Ectodermal cell (in vitro differentiated cells): ENCODE results near the gene LTBP1.
"Not testable (repeated sequence)": the region's sequence is repeated elsewhere in the genome, so short reads cannot be mapped to it uniquely, and the experiment has no call there.

Experiments
- H3K27ac ChIP-seq: 2 replicates; pipeline ENCODE4 v1.7.0; 2013; ENCODE audit warnings: mild to moderate bottlenecking, low read depth, low read length; ENCODE audit not compliant: insufficient read depth, poor library complexity, severe bottlenecking
- H3K27me3 ChIP-seq: 2 replicates; pipeline ENCODE4 v1.7.0; 2013; ENCODE audit warnings: mild to moderate bottlenecking, low read length; ENCODE audit not compliant: insufficient read depth, control insufficient read depth, poor library complexity, severe bottlenecking
- H3K36me3 ChIP-seq: one replicate; pipeline ENCODE4 v1.7.0; 2013; ENCODE audit warnings: low read length; ENCODE audit not compliant: control insufficient read depth, insufficient read depth
- H3K4me1 ChIP-seq: one replicate; pipeline ENCODE4 v1.7.0; 2013; ENCODE audit warnings: low read length; ENCODE audit not compliant: control insufficient read depth, insufficient read depth
- H3K4me3 ChIP-seq: 2 replicates; pipeline ENCODE4 v1.7.0; 2013; ENCODE audit warnings: low read depth, low read length, control low read depth; ENCODE audit not compliant: insufficient read depth
- H3K9me3 ChIP-seq: 2 replicates; pipeline ENCODE4 v1.7.0; 2013; ENCODE audit warnings: mild to moderate bottlenecking, low read length, moderate library complexity; ENCODE audit not compliant: control insufficient read depth
- WGBS, 2 experiments: methylation state at CpG; one replicate each; pipeline ENCODE4 v1.1.7; 2013; ENCODE audit warnings: missing lambda C conversion rate in 2 of 2; 5-methylcytosine and 5-hydroxymethylcytosine counted together

LTBP1 gene

GRCh38 chr2:32962690-32963089 lies 15.9 kb downstream of the LTBP1 start:
- WGBS, 2 experiments, result 54 to 68% methylated on average over 3 of the region's 3 CpGs
- Histone ChIP-seq H3K9me3 (no peaks in the 10 kb centered on the region), H3K27me3 (no peaks in the 10 kb centered on the region), H3K4me3 (no peak overlapping the region), H3K36me3 (no peaks in the 10 kb centered on the region), H3K4me1 (peaks cover 3% of the 10 kb centered on the region), H3K27ac (no peak overlapping the region)

GRCh38 chr2:32963941-32964340 lies 17.2 kb downstream of the LTBP1 start:
- Histone ChIP-seq H3K36me3 (no peaks in the 10 kb centered on the region), H3K27ac (no peak overlapping the region)

GRCh38 chr2:32965523-32966171 lies 18.9 kb downstream of the LTBP1 start:
- no peaks in the 10 kb centered on the region for H3K27me3 ChIP-seq

More at GRCh38 chr2:32963941-32964340, 17.2 kb downstream of the LTBP1 start:
- Histone ChIP-seq H3K27me3 (no peaks in the 10 kb centered on the region), H3K4me3 (no peak overlapping the region), H3K4me1 (peaks cover 3% of the 10 kb centered on the region), H3K9me3 (no peaks in the 10 kb centered on the region)
- 95 to 98% methylated on average over 3 of the region's 3 CpGs for WGBS, 2 experiments

GRCh38 chr2:32969444-32970162 lies 22.9 kb downstream of the LTBP1 start:
- no peak overlapping the region for H3K27ac ChIP-seq
- H3K36me3 ChIP-seq, result no peaks in the 10 kb centered on the region
- no peaks in the 10 kb centered on the region for H3K27me3 ChIP-seq
- H3K9me3 ChIP-seq, result peaks cover 2% of the 10 kb centered on the region
- 79 to 88% methylated on average over 2 of the region's 2 CpGs for WGBS, 2 experiments
- H3K4me3 ChIP-seq, result no peak overlapping the region
- no peaks in the 10 kb centered on the region for H3K4me1 ChIP-seq

More at GRCh38 chr2:32965523-32966171, 18.9 kb downstream of the LTBP1 start:
- H3K9me3 ChIP-seq, result no peaks in the 10 kb centered on the region
- no peak overlapping the region for H3K4me3 ChIP-seq
- no peak overlapping the region for H3K27ac ChIP-seq
- 88 to 96% methylated on average over 2 of the region's 2 CpGs for WGBS, 2 experiments
- no peaks in the 10 kb centered on the region for H3K36me3 ChIP-seq
- H3K4me1 ChIP-seq, result peaks cover 3% of the 10 kb centered on the region

- not testable (repeated sequence) for H3K27ac ChIP-seq, H3K36me3 ChIP-seq, H3K4me1 ChIP-seq, H3K9me3 ChIP-seq, H3K27me3 ChIP-seq, H3K4me3 ChIP-seq
- WGBS, 2 experiments, result 89 to 100% methylated on average over 1 of the region's 1 CpG
Measured at GRCh38 chr2:32973772-32974171, 27.0 kb downstream of the LTBP1 start.

- H3K4me1 ChIP-seq, result no peaks in the 10 kb centered on the region
- H3K27ac ChIP-seq, result no peak overlapping the region
- no peaks in the 10 kb centered on the region for H3K27me3 ChIP-seq
- 91 to 93% methylated on average over 6 of the region's 6 CpGs for WGBS, 2 experiments
- peaks cover 2% of the 10 kb centered on the region for H3K9me3 ChIP-seq
- H3K36me3 ChIP-seq, result no peaks in the 10 kb centered on the region
- no peak overlapping the region for H3K4me3 ChIP-seq
Measured at GRCh38 chr2:32976409-32977063, 29.8 kb downstream of the LTBP1 start.

GRCh38 chr2:32977228-32977758 lies 30.5 kb downstream of the LTBP1 start:
- no peak overlapping the region for H3K4me3 ChIP-seq
- H3K4me1 ChIP-seq, result no peaks in the 10 kb centered on the region
- H3K36me3 ChIP-seq, result no peaks in the 10 kb centered on the region
- no peaks in the 10 kb centered on the region for H3K27me3 ChIP-seq
- WGBS, 2 experiments, result 86 to 88% methylated on average over 6 of the region's 6 CpGs
- H3K9me3 ChIP-seq, result peaks cover 2% of the 10 kb centered on the region
- H3K27ac ChIP-seq, result no peak overlapping the region

GRCh38 chr2:32981612-32982011 lies 34.9 kb downstream of the LTBP1 start:
- H3K27me3 ChIP-seq, result no peaks in the 10 kb centered on the region
- H3K9me3 ChIP-seq, result no peaks in the 10 kb centered on the region
- H3K27ac ChIP-seq, result no peak overlapping the region
- H3K4me3 ChIP-seq, result no peak overlapping the region
- no peaks in the 10 kb centered on the region for H3K4me1 ChIP-seq
- 95 to 97% methylated on average over 4 of the region's 4 CpGs for WGBS, 2 experiments
- no peaks in the 10 kb centered on the region for H3K36me3 ChIP-seq

GRCh38 chr2:32983193-32983924 lies 36.6 kb downstream of the LTBP1 start:
- WGBS, 2 experiments, result 93 to 96% methylated on average over 5 of the region's 5 CpGs

More at GRCh38 chr2:32983193-32983924, 36.6 kb downstream of the LTBP1 start:
- H3K4me3 ChIP-seq, H3K4me1 ChIP-seq, H3K27ac ChIP-seq, H3K9me3 ChIP-seq, H3K36me3 ChIP-seq, H3K27me3 ChIP-seq: not testable (repeated sequence)
